Measurements from ENCODE around the gene CCDC33. TPM values are rescaled to one million over a fixed set of nuclear protein-coding genes. Genes with fewer than 3 reads are reported as not detected.

The CCDC33 gene
- total RNA-seq, 1 donor from 2014 or later = 4.2 TPM

DNA sequence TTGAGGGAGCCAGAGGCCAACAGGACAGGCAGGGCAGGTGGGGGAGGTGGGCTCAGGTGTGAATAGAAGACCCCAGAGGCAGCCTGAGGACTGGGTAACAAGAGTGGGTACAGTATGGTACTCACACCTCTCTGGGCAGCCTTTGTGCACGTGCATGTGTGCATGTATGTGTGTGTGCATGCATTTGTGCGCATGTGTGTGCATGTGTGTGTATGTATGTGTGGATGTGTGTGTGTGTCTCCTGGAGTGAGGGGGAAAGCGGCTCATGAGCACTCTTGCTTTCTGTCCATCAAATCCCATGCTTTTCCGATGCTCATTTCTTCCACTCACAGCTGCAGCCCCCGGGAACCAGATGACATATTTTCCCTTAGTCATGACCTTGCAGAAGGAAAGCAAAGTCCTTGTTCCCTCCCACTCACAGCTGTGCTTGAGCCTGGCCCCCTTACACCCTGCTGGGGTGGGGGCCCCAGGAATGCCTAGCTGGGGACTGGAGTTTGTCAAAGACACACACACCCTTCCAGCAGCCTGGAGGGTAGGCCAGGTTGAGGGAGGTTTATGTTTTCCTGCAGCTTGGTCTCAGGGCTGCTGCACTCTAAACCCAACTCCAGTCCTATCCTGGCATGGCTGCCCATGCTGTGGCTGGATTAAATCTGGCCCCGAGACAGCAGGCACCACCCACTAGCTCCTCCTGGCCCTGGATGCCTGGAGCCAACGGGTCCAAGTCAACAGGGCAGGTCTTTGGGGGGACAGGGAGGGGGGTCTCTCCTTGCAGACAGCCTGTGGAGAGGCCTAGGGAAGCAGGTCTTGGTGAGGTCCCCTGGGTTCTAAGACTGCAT lies 22.5 kb downstream of the CCDC33 start:
- DNase-seq (ENCODE audit: low spot score in 2 of 2, unreplicated experiment in 2 of 2) = no peak
- TF ChIP-seq, protein P1, sequence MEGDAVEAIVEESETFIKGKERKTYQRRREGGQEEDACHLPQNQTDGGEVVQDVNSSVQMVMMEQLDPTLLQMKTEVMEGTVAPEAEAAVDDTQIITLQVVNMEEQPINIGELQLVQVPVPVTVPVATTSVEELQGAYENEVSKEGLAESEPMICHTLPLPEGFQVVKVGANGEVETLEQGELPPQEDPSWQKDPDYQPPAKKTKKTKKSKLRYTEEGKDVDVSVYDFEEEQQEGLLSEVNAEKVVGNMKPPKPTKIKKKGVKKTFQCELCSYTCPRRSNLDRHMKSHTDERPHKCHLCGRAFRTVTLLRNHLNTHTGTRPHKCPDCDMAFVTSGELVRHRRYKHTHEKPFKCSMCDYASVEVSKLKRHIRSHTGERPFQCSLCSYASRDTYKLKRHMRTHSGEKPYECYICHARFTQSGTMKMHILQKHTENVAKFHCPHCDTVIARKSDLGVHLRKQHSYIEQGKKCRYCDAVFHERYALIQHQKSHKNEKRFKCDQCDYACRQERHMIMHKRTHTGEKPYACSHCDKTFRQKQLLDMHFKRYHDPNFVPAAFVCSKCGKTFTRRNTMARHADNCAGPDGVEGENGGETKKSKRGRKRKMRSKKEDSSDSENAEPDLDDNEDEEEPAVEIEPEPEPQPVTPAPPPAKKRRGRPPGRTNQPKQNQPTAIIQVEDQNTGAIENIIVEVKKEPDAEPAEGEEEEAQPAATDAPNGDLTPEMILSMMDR (IDR thresholded peaks at IDR 0.05; ENCODE audit: unreplicated experiment) = no peak
- Mint-ChIP-seq H3K4me3 (no peak overlapping the region), H3K9me3 (no peaks in the 10 kb centered on the region), H3K27me3 (ENCODE audit: low read depth) (peaks cover 69% of the 10 kb centered on the region), H3K27ac (no peak overlapping the region), H3K36me3 (no peaks in the 10 kb centered on the region), H3K4me1 (peaks cover 19% of the 10 kb centered on the region)

GRCh38 chr15:74259292-74259648 lies 23.1 kb downstream of the CCDC33 start:
- H3K4me3 Mint-ChIP-seq = no peak overlapping the region
- no peak overlapping the region for H3K27ac Mint-ChIP-seq

DNA sequence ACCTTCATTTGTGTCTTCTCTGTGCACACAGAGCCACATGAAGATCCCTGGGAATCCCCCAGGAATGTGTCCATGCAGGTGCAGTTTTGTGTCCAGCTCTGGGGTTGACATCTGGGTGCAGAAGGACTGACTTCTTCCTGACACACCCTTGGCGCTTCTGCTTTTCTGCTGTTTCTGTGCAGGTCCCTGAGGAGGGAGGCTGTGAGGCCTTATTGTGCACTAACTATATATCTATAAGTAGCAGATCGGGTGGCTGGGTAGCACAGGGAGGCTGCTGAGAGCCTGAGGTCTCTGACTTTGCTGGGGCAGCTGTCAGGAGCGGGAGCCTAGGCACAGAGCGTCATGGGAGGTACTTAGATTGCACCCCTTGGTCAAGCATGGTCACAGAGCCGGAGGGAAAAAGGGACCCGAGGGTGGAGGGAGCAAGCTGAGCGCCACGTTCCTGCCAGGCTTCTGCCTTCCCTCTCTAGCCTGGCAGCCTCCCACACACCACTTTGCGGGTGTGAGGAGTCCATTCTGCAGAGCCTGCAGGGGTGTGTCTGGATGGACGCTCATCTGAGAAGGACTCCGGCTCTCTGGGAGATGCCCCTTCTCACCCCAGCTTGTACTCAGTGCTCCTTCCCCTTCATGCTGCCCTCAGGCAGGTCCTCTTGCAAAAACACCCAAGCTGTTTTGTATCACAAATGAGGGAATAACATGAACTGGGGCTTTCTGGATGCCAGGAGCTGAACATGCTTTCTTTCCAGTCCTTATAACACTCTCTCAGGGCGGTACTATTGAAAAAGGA lies 23.9 kb downstream of the CCDC33 start:
- no peaks in the 10 kb centered on the region for H3K9me3 Mint-ChIP-seq
- TF ChIP-seq, protein P1 (IDR thresholded peaks at IDR 0.05; ENCODE audit: unreplicated experiment) = no peak
- no peaks in the 10 kb centered on the region for H3K36me3 Mint-ChIP-seq
- H3K4me3 Mint-ChIP-seq = no peak overlapping the region
- peaks cover 66% of the 10 kb centered on the region for H3K27me3 Mint-ChIP-seq (ENCODE audit: low read depth)
- DNase-seq (ENCODE audit: low spot score in 2 of 2, unreplicated experiment in 2 of 2) = no peak
- H3K4me1 Mint-ChIP-seq = peaks cover 20% of the 10 kb centered on the region
- H3K27ac Mint-ChIP-seq = no peak overlapping the region

More at GRCh38 chr15:74259292-74259648, 23.1 kb downstream of the CCDC33 start:
- Mint-ChIP-seq H3K4me1 (peaks cover 20% of the 10 kb centered on the region), H3K36me3 (no peaks in the 10 kb centered on the region), H3K27me3 (ENCODE audit: low read depth) (peaks cover 70% of the 10 kb centered on the region), H3K9me3 (no peaks in the 10 kb centered on the region)
- TF ChIP-seq, protein P1 (IDR thresholded peaks at IDR 0.05; ENCODE audit: unreplicated experiment) = no peak
- no peak for DNase-seq (ENCODE audit: low spot score in 2 of 2, unreplicated experiment in 2 of 2)

GRCh38 chr15:74261041-74261440 lies 24.9 kb downstream of the CCDC33 start:
- peaks cover 20% of the 10 kb centered on the region for H3K4me1 Mint-ChIP-seq
- no peak overlapping the region for H3K4me3 Mint-ChIP-seq
- H3K9me3 Mint-ChIP-seq = no peaks in the 10 kb centered on the region
- H3K27ac Mint-ChIP-seq = no peak overlapping the region
- TF ChIP-seq, protein P1 (IDR thresholded peaks at IDR 0.05; ENCODE audit: unreplicated experiment) = no peak
- no peak for DNase-seq (ENCODE audit: low spot score in 2 of 2, unreplicated experiment in 2 of 2)
- no peaks in the 10 kb centered on the region for H3K36me3 Mint-ChIP-seq
- H3K27me3 Mint-ChIP-seq (ENCODE audit: low read depth) = peaks cover 69% of the 10 kb centered on the region

DNA sequence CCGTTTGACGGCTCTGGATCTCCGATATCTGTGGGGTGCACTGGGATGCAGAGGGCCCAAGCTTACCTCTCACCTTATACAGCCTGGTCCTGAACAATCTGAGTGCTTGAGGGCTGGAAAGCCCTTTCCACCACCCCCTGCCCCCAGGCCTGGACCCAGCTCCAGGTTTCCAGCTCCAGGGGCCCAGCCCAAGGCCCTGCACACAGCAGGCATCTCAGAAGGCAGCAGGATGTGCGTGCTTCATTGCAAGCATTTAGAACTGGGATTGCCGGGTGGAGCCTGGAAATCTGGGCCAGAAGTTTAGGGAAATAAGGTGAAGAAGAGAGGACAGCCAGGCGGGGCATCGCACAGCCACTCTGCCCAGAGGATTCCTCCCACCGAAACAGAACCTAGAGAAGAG lies 25.6 kb downstream of the CCDC33 start:
- H3K9me3 Mint-ChIP-seq = no peaks in the 10 kb centered on the region
- H3K27me3 Mint-ChIP-seq (ENCODE audit: low read depth) = peaks cover 69% of the 10 kb centered on the region
- H3K4me1 Mint-ChIP-seq = peaks cover 20% of the 10 kb centered on the region
- no peak for DNase-seq (ENCODE audit: low spot score in 2 of 2, unreplicated experiment in 2 of 2)
- no peak overlapping the region for H3K27ac Mint-ChIP-seq
- TF ChIP-seq, protein P1 (IDR thresholded peaks at IDR 0.05; ENCODE audit: unreplicated experiment) = no peak
- no peak overlapping the region for H3K4me3 Mint-ChIP-seq
- H3K36me3 Mint-ChIP-seq = no peaks in the 10 kb centered on the region

All from mesothelial cell of epicardium (in vitro differentiated cells).